GM12878 (cell line): ENCODE data around the gene RCN1. TPM values are rescaled to one million over a fixed set of nuclear protein-coding genes. Genes with fewer than 3 reads are reported as not detected.

Experiments used
- ATAC-seq: fragments of 200-7000 bp; cut with Tn5 transposase; 3 replicates; pipeline ENCODE4 v1.9.1; 2020; ENCODE audit warnings: mild to moderate bottlenecking, moderate library complexity
- BruUV-seq: library from RNA; stranded (reverse); fragments of 400-500 nt; replicated peaks from 2 replicates; lab custom pipeline; 2021; lab: Mats Ljungman, UMichigan
- CTCF ChIA-PET: fragments of 300-600 bp; sonication (Branson Sonifier 250); formaldehyde crosslinking; extraction: SDS; loops from one replicate; lab custom pipeline; 2021; ENCODE audit warnings: inconsistent platforms; lab: Yijun Ruan, JAX
- POLR2A ChIA-PET: fragments of 350-600 bp; formaldehyde crosslinking; extraction: SDS; loops from one replicate; lab custom pipeline; 2021; ENCODE audit warnings: inconsistent platforms; lab: Charles Lee
- RAD21 ChIA-PET: fragments of 300-600 bp; sonication (Branson Sonifier 250); formaldehyde crosslinking; loops from one replicate; lab custom pipeline; 2023; ENCODE audit warnings: antibody characterized with exemption; ENCODE audit not compliant: unreplicated experiment; lab: Charles Lee
- SMC1A ChIA-PET: fragments of 300-600 bp; sonication (Branson Sonifier 250); formaldehyde crosslinking; loops from one replicate; lab custom pipeline; 2023; ENCODE audit not compliant: unreplicated experiment, uncharacterized antibody; lab: Charles Lee
- DNase-seq: peaks from one replicate; pipeline ENCODE4 v3.0.0-alpha.2; 2011; ENCODE audit warnings: low read depth, low spot score
- FAIRE-seq: peaks from 3 replicates; lab custom pipeline; 2011; peaks lifted over from hg19 to GRCh38; lab: Jason Lieb, UNC
- H2AFZ ChIP-seq: 2 replicates; pipeline ENCODE4 v1.6.0; 2011; ENCODE audit warnings: low read depth, low read length, control low read depth; ENCODE audit not compliant: control insufficient read depth
- H3K27ac ChIP-seq: 2 replicates; pipeline ENCODE4 v1.5.1; 2011; ENCODE audit warnings: control low read depth; ENCODE audit not compliant: control insufficient read depth, insufficient read depth
- H3K27me3 ChIP-seq, 2 experiments: replicated peaks in 1 of 2; 2 replicates each; pipeline versions ENCODE4 v1.6.0 to v1.6.1; 2011; ENCODE audit warnings: low read length in 1 of 2; ENCODE audit not compliant: control insufficient read depth in 2 of 2, insufficient read depth in 2 of 2
- H3K36me3 ChIP-seq, 2 experiments: 2 replicates each; pipeline ENCODE4 v1.5.1; 2011; ENCODE audit warnings: low read length in 1 of 2; ENCODE audit not compliant: control insufficient read depth in 2 of 2, insufficient read depth in 2 of 2
- H3K4me1 ChIP-seq: 2 replicates; pipeline ENCODE4 v1.6.1; 2011; ENCODE audit warnings: mild to moderate bottlenecking, low read length, moderate library complexity, mixed read lengths; ENCODE audit not compliant: control insufficient read depth, insufficient read depth
- H3K4me2 ChIP-seq: 2 replicates; pipeline ENCODE4 v1.6.0; 2011; ENCODE audit warnings: control low read depth; ENCODE audit not compliant: control insufficient read depth, insufficient read depth
- H3K4me3 ChIP-seq: fragments of 200-600 bp; sonication (generic); 2 replicates; pipeline ENCODE4 v1.5.1; 2016
- H3K79me2 ChIP-seq: 2 replicates; pipeline ENCODE4 v1.6.0; 2011; ENCODE audit warnings: low read length; ENCODE audit not compliant: control insufficient read depth, insufficient read depth
- H3K9ac ChIP-seq: 2 replicates; pipeline ENCODE4 v1.8.0; 2011; ENCODE audit warnings: low read length, control low read depth, mixed read lengths; ENCODE audit not compliant: control insufficient read depth, insufficient read depth
- H3K9me3 ChIP-seq: replicated peaks from 3 replicates; pipeline ENCODE4 v1.5.1; 2011; ENCODE audit warnings: mild to moderate bottlenecking, low read length; ENCODE audit not compliant: control insufficient read depth, insufficient read depth
- H4K20me1 ChIP-seq: 2 replicates; pipeline ENCODE4 v1.6.0; 2011; ENCODE audit not compliant: control insufficient read depth, insufficient read depth
- BACH1 ChIP-seq: fragments of 450-650 bp; IDR thresholded peaks from 2 replicates; pipeline ENCODE4 v1.6.1; 2017; ENCODE audit warnings: mild to moderate bottlenecking, borderline replicate concordance
- BCL3 ChIP-seq: IDR thresholded peaks from 2 replicates; pipeline ENCODE4 v1.6.1; 2011; ENCODE audit warnings: borderline replicate concordance, low read depth, mild to moderate bottlenecking, moderate library complexity, low read length; ENCODE audit not compliant: insufficient read depth, poor library complexity, severe bottlenecking
- IRF3 ChIP-seq: fragments of 450-650 bp; IDR thresholded peaks from 2 replicates; pipeline ENCODE4 v1.6.1; 2014; ENCODE audit warnings: mild to moderate bottlenecking
- MLLT1 ChIP-seq: fragments of 450-650 bp; IDR thresholded peaks from 2 replicates; pipeline ENCODE4 v1.6.1; 2016; ENCODE audit warnings: mild to moderate bottlenecking
- NBN ChIP-seq: fragments of 450-650 bp; IDR thresholded peaks from 2 replicates; pipeline ENCODE4 v1.6.1; 2016
- PML ChIP-seq: IDR thresholded peaks from 2 replicates; pipeline ENCODE4 v1.6.1; 2012; ENCODE audit warnings: low read length, inconsistent platforms
- RAD51 ChIP-seq: fragments of 450-650 bp; IDR thresholded peaks from 2 replicates; pipeline ENCODE4 v1.6.1; 2016; ENCODE audit warnings: moderate library complexity, mild to moderate bottlenecking, inconsistent platforms
- RCOR1 ChIP-seq: conservative IDR thresholded peaks from 2 replicates; pipeline ENCODE4 v1.6.1; 2012; ENCODE audit warnings: low read depth, low read length, improper control_type of control experiment
- RELB ChIP-seq: fragments of 450-650 bp; IDR thresholded peaks from 2 replicates; pipeline ENCODE4 v1.6.1; 2017; ENCODE audit warnings: low read depth, mild to moderate bottlenecking, moderate library complexity
- USF1 ChIP-seq: IDR thresholded peaks from 2 replicates; pipeline ENCODE4 v1.6.1; 2011; ENCODE audit warnings: borderline replicate concordance, low read depth, mild to moderate bottlenecking, moderate library complexity, mixed read lengths, low read length; ENCODE audit not compliant: insufficient read depth; ENCODE audit errors: extremely low read length
- WGBS: methylation state at CpG from one replicate; pipeline ENCODE4 v1.1.6; 2016; ENCODE audit warnings: low lambda C conversion rate; ENCODE audit not compliant: insufficient replicate concordance, insufficient coverage; ENCODE audit errors: missing lambda C conversion rate; 5-methylcytosine and 5-hydroxymethylcytosine counted together
- in situ Hi-C: fragments of 300-500 bp; cut with MboI; formaldehyde crosslinking; loops from 9 replicates; pipeline ENCODE4 v1.14.3; 2018; ENCODE audit warnings: mixed read lengths
- intact Hi-C: fragments of 100-400 bp; cut with micrococcal nuclease; formaldehyde crosslinking; loops from one replicate; pipeline ENCODE4 v1.14.2; 2022; ENCODE audit not compliant: unreplicated experiment
- polyA plus RNA-seq, 11 experiments: library from polyadenylated mRNA; depleted of rRNA in 4 of 11; unstranded in 6 of 11; stranded (reverse) in 5 of 11; fragments of >200 nt; fragmentation: Nextera tagmentation in 4 of 11; fragmentation: Illumina TruSeq in 1 of 11; extraction: Ambion mirVana in 4 of 11; extraction: Trizol in 1 of 11; gene quantifications; 1 replicate in 1 of 11; 2 replicates in 10 of 11; pipeline versions ENCODE4 v1.2.1 to v1.2.3, GENCODE V29; 2011 to 2016; ENCODE audit warnings: inconsistent platforms in 2 of 11, missing spikeins in 2 of 11, low read depth in 1 of 11
- total RNA-seq, 4 experiments: library from RNA; depleted of rRNA in 3 of 4; stranded (reverse); fragments of >200 nt in 3 of 4; fragmentation: Illumina TruSeq in 1 of 4; extraction: Trizol in 1 of 4; gene quantifications; 2 replicates each; pipeline versions ENCODE4 v1.2.1 to v1.2.3, GENCODE V29; 2013 to 2021

The RCN1 gene
- total and polyA plus RNA-seq, 10 of the 15 experiments (the other 5 are each of a cell fraction or from before 2014, with no cell fraction given) = 17.6 to 76.7 (median 56.4) TPM

- Histone ChIP-seq H4K20me1 (no peaks in the 10 kb centered on the region), H3K79me2 (peaks cover 22% of the 10 kb centered on the region), H3K4me1 (peaks cover 4% of the 10 kb centered on the region), H3K27me3 (no peaks in the 10 kb centered on the region), H3K4me3 (no peak overlapping the region)
- SMC1A ChIA-PET = no interaction called here
- no peak for ATAC-seq
- no peak for TF ChIP-seq BCL3
- TF ChIP-seq, all 136 proteins: peak for 0
- Histone ChIP-seq H3K36me3 (peaks cover 22 to 52% of the 10 kb centered on the region in 2 experiments), H3K4me2 (no peak overlapping the region), H3K9ac (no peak overlapping the region), H2AFZ (no peak overlapping the region), H3K9me3 (no peaks in the 10 kb centered on the region; the same call in 2 of the 3 replicates), H3K27ac (no peak overlapping the region)
- ChIA-PET CTCF (no interaction called here), POLR2A (no interaction called here), RAD21 (interaction anchor here (0.7 kb wide), 1 partner anchor 49 kb away, joined by 3 read pairs; no protein-coding TSS in a partner anchor)
- FAIRE-seq (no peak), DNase-seq (no peak)
- WGBS = 85% methylated on average over 5 of the region's 5 CpGs
- BruUV-seq = no TSS peak
- in situ Hi-C loops = no loop called here
- intact Hi-C loops = no loop called here
Measured at GRCh38 chr11:32100495-32100894, 9.6 kb downstream of the RCN1 start.

- ChIA-PET CTCF (interaction anchor here (0.7 kb wide), 2 partner anchors 52 to 156 kb away, joined by 3 read pairs; no protein-coding TSS in a partner anchor), POLR2A (interaction anchor here (0.6 kb wide), 1 partner anchor 67 kb away, joined by 3 read pairs; no protein-coding TSS in a partner anchor), RAD21 (no interaction called here), SMC1A (interaction anchor here (1.4 kb wide), 1 partner anchor 35 kb away, joined by 4 read pairs; no protein-coding TSS in a partner anchor)
- in situ Hi-C loops = no loop called here
- Histone ChIP-seq H3K36me3 (peaks cover 22 to 52% of the 10 kb centered on the region in 2 experiments), H3K27ac (no peak overlapping the region), H2AFZ (no peak overlapping the region), H3K4me3 (no peak overlapping the region), H4K20me1 (no peaks in the 10 kb centered on the region), H3K27me3 (no peaks in the 10 kb centered on the region), H3K4me2 (no peak overlapping the region), H3K4me1 (peaks cover 13% of the 10 kb centered on the region), H3K9me3 (no peaks in the 10 kb centered on the region), H3K79me2 (peaks cover 10% of the 10 kb centered on the region), H3K9ac (no peak overlapping the region)
- intact Hi-C loops = no loop called here
- ATAC-seq (no peak), FAIRE-seq (no peak), DNase-seq (no peak)
- no TSS peak for BruUV-seq
- 95% methylated on average over 11 of the region's 11 CpGs for WGBS
- TF ChIP-seq PML (no peak), RELB (no peak), BACH1 (no peak), USF1 (no peak), MLLT1 (no peak), NBN (no peak), RAD51 (no peak), IRF3 (no peak), RCOR1 (no peak)
Measured at GRCh38 chr11:32101791-32102190, 10.9 kb downstream of the RCN1 start.
